Activated effector memory CD4-positive, alpha-beta T cell treated with Interleukin-2 at 50 U/mL for 16 hours (primary cell): ENCODE measurements around the gene HELQ.

Source experiments
- DNase-seq: peaks from one replicate; pipeline ENCODE4 v3.0.0-alpha.2; 2020

HELQ gene

GRCh38 chr4:83431200-83431599, 24.4 kb downstream of the HELQ start:
- DNase-seq: no peak

GRCh38 chr4:83418211-83418610, 37.4 kb downstream of the HELQ start:
- DNase-seq: no peak

DNA sequence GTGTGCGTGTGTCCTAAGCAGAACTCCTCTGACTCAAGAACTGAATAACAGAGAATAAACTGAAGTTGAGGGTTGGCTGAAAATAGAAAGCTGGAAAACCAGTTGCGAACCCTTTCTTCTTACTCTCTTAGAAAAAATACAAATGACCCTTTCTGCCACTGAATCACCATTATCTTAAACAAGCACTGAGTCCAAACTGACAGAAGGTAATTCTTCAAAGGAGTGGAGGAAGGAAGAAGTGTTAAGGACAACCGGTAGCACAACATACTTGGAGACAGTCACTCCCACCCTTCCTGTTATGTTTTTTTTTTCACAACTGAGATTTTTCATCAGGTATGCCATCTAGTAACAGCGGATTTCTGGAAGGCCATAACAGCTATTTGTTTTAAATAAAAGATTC, 38.1 kb downstream of the HELQ start:
- DNase-seq: no peak

DNA sequence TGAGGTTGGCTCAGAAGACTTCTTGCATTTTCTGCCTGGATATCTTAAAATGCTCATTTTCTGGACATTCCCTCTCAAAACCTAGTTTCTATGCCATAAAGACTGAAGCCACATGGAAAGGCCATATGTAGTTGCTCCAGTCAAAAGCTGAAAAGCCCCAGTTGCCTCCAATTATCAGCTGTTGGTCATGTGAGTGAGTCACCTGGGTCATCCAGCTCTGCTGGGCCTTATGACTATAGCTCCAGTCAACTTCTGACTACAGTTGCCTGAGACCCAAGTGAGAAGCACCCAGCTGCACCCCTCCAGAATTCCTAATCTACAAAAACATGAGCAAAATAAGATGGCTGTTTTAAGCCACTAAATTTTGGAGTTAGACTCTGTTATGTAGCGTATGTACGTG, 41.9 kb downstream of the HELQ start:
- DNase-seq: no peak

DNA sequence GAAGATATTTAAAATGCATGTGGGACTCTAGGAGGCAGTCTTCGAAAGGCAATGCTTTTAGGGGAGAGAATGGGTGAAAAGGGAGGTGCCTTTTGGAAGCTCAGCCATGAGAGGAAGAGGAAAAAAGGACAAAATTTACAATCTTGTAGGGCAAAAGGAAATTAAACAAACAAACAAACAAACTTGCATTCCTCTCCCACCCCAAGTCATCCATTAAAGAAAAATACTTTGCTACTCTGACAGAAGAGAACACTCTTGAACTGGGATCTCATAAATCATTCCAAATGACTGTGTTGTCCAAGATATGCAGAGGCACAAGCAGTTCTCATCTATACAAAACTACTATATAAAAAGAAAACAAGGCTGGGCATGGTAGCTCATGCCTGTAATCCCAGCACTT, 46.7 kb downstream of the HELQ start:
- DNase-seq: no peak

- DNase-seq: no peak
These were observed 49.5 kb downstream of the HELQ start for GRCh38 chr4:83405844-83406816.

DNA sequence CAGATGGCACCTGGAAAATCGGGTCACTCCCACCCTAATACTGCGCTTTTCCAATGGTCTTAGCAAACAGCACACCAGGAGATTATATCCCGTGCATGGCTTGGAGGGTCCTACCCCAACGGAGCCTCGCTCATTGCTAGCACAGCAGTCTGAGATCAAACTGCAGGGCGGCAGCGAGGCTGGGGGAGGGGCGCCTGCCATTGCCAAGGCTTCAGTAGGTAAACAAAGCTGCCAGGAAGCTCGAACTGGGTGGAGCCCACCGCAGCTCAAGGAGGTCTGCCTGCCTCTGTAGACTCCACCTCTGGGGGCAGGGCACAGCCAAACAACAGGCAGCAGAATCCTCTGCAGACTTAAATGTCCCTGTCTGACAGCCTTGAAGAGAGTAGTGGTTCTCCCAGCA, 57.5 kb downstream of the HELQ start:
- DNase-seq: peak; percentile 12

GRCh38 chr4:83393908-83394307, 61.7 kb downstream of the HELQ start:
- no peak for DNase-seq

DNA sequence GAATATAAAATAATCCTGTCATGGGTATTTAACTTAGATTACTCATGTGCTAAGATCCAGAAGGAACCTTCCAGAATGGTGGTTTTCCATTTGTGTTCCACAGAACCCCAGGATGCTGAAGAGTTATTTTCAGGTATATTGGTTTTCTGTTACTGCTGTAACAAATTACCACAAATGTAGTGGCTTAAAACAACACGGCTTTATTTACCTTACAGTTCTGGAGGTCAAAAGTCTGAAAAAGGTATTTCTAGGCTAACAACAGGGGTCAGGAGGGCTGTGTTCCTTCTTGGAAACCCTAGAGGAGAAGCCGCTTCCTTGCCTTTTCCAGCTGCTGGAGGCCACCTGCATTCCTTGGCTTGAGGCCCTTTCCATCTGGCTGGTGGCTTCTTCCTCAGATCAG, 63.1 kb downstream of the HELQ start:
- no peak for DNase-seq

DNA sequence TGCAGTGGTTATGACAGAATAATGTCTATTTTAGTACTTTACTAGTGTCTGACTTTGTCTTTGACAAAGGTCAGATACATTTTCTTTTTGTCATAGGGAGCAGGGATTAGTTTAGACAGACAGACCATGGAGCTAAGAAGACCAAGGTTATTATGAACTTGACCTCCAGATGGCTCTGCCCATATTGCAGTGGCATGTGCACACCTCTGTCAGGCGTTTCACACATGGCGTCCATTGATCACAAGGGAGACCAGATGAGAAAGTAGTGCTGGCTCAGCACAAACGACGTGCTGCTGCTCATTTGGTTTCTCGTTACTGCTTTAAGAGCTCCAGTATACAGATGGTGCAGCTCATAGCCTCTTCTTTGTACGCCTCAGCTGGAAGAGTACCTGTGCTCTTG, 64.7 kb downstream of the HELQ start:
- no peak for DNase-seq

GRCh38 chr4:83389756-83390505, 65.7 kb downstream of the HELQ start:
- DNase-seq: no peak

DNA sequence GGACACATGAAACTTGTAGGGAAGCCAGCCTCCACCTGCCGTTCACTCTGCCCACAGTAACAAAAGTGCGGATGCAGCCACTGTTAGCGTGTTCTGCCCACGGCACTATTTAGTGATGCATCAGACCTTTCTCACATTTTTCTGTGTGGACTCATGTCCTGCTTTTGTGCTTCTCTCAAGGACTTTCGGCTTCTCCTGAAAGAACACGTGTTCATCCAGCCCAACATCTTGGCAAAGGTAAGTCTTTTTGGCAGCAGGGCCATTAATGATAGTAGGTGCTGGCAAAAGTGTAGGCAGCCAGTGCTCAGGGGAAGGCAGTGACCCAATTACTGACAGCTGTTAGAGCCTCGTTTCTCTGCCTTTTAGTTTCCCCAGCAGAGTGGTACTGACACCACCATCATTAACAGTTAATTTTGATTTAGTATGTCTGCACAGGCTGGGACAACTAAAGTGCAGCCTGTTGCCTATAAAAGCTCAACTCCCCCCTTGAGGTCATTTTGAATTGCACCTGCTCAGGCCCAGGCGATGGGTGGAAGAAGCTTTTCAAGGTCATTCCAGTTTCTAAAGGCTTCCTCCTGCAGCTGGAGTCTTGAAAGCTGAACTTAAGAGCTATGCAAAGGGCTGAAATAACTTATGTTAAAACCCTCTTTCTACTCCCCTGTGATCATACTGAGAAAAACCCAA, 66.4 kb downstream of the HELQ start:
- no peak for DNase-seq

DNA sequence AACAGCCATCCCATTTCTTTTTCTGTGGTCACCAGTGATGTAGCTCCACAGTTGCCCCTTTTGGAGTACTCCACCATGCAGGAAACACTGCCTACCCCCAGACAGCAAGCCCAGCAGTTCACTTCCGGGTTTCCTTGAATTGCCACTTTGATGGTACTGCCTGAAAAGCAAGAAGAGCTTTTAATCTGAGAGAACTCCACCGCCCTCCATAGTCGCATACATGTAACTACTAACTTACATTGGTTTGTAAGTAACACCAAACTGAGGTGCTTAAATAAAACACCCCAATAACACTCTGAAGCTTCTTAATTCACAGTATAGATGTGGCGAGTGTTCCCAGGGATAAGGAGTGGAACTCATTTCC, 67.3 kb downstream of the HELQ start:
- no peak for DNase-seq

GRCh38 chr4:83387476-83388312, 67.9 kb downstream of the HELQ start:
- no peak for DNase-seq

DNA sequence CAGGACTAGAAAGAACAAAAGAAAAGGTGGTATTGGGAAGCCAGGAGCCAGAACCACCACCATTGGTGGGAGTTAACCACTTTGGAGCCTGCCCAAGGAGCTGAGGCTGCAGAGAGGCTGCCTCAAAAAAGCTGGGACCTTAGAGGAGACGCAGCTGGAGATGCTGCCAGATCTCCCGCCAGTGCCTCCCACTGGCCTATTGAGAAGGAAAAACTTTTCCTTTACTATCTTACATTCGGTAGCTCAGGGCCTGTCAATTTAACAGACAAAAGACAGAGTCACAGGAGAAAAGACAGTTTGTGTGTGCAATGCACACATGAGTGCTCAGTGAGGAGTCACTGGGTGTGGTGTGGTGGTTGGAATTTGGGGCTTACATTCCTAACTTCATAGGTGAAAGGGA, 68.6 kb downstream of the HELQ start:
- DNase-seq: no peak

DNA sequence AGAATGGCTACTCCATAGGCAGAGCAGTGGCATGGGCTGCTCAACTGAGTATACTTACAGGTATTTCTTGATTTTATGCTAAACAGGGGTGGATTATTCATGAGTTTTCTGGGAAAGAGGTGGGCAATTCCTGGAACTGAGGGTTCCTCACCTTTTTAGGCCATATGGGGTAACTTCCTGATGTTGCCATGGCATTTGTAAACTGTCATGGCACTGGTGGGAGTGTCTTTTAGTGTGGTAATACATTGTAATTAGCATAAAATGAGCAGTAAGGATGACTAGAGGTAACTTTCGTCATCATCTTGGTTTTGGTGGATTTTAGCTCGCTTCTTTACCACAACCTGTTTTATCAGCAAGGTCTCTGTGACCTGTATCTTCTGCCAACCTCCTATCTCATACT, 72.8 kb downstream of the HELQ start:
- no peak for DNase-seq

DNA sequence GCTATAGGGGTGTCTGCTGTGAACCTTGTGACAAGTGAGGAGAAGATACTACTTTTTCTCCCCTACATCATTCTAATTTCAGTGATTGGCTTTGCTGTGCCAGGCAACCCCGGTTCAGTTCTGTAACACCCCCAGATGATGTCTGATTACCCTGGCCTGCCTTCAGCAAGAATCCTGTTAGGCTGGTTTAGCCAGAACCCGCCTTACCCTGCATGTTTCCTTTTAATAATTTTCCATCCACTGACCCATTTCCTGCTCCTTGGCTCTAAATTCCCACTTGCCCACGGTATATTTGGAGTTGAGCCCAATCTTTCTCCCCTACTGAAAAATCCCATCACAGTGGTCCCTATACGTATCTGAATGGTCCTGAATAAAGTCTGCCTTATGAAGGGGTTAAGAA, 74.5 kb downstream of the HELQ start:
- DNase-seq: no peak

DNA sequence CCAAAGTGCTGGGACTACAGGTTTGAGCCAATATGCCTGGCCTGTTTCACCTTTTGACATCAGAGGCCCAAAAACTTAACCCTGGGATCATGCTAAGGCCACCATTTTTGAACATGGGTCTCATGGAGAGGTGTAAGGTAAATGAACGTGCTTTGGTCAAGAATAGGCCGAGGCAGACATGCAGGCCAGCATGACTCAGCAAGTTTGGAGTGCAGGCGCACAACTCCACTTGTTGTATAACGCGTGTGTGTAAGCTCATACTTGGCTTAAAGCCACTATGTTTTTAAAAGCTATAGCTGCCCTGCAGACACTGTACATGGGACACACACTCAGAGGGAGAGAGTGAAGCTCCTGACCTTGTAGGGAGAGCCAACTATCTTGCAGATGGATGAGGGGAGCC, 77.2 kb downstream of the HELQ start:
- DNase-seq: no peak

GRCh38 chr4:83372931-83373330, 82.7 kb downstream of the HELQ start:
- DNase-seq: no peak

GRCh38 chr4:83371936-83372335, 83.7 kb downstream of the HELQ start:
- no peak for DNase-seq

DNA sequence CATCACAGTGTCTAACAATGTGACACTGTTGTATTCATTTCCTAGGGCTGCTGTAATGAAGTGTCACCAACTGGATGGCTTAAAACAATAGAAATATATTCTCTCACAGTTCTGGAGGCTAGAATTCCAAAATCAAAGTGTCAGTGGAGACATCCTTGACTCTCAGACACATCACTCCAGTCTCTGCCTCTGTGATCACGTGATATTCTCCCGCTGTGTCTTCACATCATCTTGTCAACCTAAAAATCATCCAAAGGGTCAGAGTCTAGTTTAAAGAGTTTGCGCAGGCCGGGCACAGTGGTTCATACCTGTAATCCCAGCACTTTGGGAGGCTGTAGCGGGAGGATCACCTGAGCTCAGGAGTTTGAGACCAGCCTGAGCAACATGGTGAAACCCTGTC, 84.4 kb downstream of the HELQ start:
- no peak for DNase-seq

DNA sequence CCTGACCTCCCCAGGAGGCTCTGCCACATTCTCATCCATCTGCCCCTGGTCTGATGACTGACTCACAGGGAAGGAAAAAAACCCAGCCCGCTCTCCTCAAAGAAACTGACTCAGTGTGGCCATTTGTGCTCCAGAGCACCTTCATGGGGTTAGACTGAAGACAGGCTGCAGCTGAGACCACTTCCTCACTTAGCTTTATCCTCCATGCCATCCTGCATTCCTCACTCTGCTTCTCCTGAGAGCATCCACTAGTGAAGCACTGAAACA, 85.0 kb downstream of the HELQ start:
- DNase-seq: no peak
